ENCODE measurements around the gene MYOM3. TPM values are rescaled to one million over a fixed set of nuclear protein-coding genes. Genes with fewer than 3 reads are reported as not detected.

The MYOM3 gene
- total RNA-seq, 1 donor from 2014 or later = 1.2 TPM

GRCh38 chr1:24121406-24121805 is 9.5 kb upstream of the MYOM3 start:
- Histone ChIP-seq H3K36me3 (no peaks in the 10 kb centered on the region), H3K9me3 (no peaks in the 10 kb centered on the region), H3K4me1 (peaks cover 0 to 4% of the 10 kb centered on the region in 2 donors), H3K4me3 (no peak overlapping the region), H3K27me3 (no peaks in the 10 kb centered on the region), H3K27ac (no peak overlapping the region)
- no peak for TF ChIP-seq CTCF (IDR thresholded peaks at IDR 0.05)
- no peak for DNase-seq (ENCODE audit: low spot score in 2 of 2)
- intact Hi-C loops (cut with DNase I) = no loop called here

- intact Hi-C loops (cut with DNase I) = no loop called here
- H3K4me3 ChIP-seq = no peak overlapping the region
- H3K27ac ChIP-seq = no peak overlapping the region
- DNase-seq (ENCODE audit: low spot score in 2 of 2) = no peak
- H3K36me3 ChIP-seq = no peaks in the 10 kb centered on the region
- H3K27me3 ChIP-seq = no peaks in the 10 kb centered on the region
- peaks cover 0 to 4% of the 10 kb centered on the region in 2 donors for H3K4me1 ChIP-seq
- no peak for TF ChIP-seq CTCF (IDR thresholded peaks at IDR 0.05)
- H3K9me3 ChIP-seq = no peaks in the 10 kb centered on the region
These were observed 9.0 kb upstream of the MYOM3 start for GRCh38 chr1:24120965-24121364.

- TF ChIP-seq CTCF (IDR thresholded peaks at IDR 0.05) = no peak
- DNase-seq (ENCODE audit: low spot score in 2 of 2) = no peak
- H3K4me1 ChIP-seq = peaks cover 0 to 4% of the 10 kb centered on the region in 2 donors
- no peak overlapping the region for H3K27ac ChIP-seq
- no peak overlapping the region for H3K4me3 ChIP-seq
- H3K27me3 ChIP-seq = no peaks in the 10 kb centered on the region
- intact Hi-C loops (cut with DNase I) = loop anchor here (10.0 kb wide), 1 partner anchor 165 kb away; the partner anchor contains the start of gene PNRC2
- no peaks in the 10 kb centered on the region for H3K36me3 ChIP-seq
- H3K9me3 ChIP-seq = no peaks in the 10 kb centered on the region
These were observed 8.2 kb upstream of the MYOM3 start for GRCh38 chr1:24119859-24120756.

- intact Hi-C loops (cut with DNase I) = loop anchor here (10.0 kb wide), 1 partner anchor 165 kb away; the partner anchor contains the start of gene PNRC2
- TF ChIP-seq CTCF (IDR thresholded peaks at IDR 0.05) = no peak
- H3K4me1 ChIP-seq = peaks cover 0 to 4% of the 10 kb centered on the region in 2 donors
- no peaks in the 10 kb centered on the region for H3K27me3 ChIP-seq
- DNase-seq (ENCODE audit: low spot score in 2 of 2) = no peak
- H3K9me3 ChIP-seq = no peaks in the 10 kb centered on the region
- H3K27ac ChIP-seq = no peak overlapping the region
- no peak overlapping the region for H3K4me3 ChIP-seq
- no peaks in the 10 kb centered on the region for H3K36me3 ChIP-seq
These were observed 7.5 kb upstream of the MYOM3 start for GRCh38 chr1:24119489-24119858.

- H3K9me3 ChIP-seq = no peaks in the 10 kb centered on the region
- DNase-seq (ENCODE audit: low spot score in 2 of 2) = no peak
- H3K36me3 ChIP-seq = no peaks in the 10 kb centered on the region
- peaks cover 0 to 4% of the 10 kb centered on the region in 2 donors for H3K4me1 ChIP-seq
- TF ChIP-seq CTCF (IDR thresholded peaks at IDR 0.05) = no peak
- no peaks in the 10 kb centered on the region for H3K27me3 ChIP-seq
- intact Hi-C loops (cut with DNase I) = loop anchor here (10.0 kb wide), 1 partner anchor 164 kb away; the partner anchor contains the start of gene PNRC2
- no peak overlapping the region for H3K27ac ChIP-seq
- H3K4me3 ChIP-seq = no peak overlapping the region
These were observed 6.7 kb upstream of the MYOM3 start for GRCh38 chr1:24118410-24119242.

All from ascending aorta (tissue), 2 donors.